ENCODE data around the gene UNC119.

UNC119 gene

GRCh38 chr17:28572259-28573039 is 20.0 kb upstream of the UNC119 start:
- no peak for DNase-seq

GRCh38 chr17:28571361-28572122 is 19.1 kb upstream of the UNC119 start, which contains the start of gene PIGS:
PIGS (minus strand) TSS chr17:28571524; CDS start chr17:28571496, 28 bp downstream.
- DNase-seq = peak; percentile 94

DNA sequence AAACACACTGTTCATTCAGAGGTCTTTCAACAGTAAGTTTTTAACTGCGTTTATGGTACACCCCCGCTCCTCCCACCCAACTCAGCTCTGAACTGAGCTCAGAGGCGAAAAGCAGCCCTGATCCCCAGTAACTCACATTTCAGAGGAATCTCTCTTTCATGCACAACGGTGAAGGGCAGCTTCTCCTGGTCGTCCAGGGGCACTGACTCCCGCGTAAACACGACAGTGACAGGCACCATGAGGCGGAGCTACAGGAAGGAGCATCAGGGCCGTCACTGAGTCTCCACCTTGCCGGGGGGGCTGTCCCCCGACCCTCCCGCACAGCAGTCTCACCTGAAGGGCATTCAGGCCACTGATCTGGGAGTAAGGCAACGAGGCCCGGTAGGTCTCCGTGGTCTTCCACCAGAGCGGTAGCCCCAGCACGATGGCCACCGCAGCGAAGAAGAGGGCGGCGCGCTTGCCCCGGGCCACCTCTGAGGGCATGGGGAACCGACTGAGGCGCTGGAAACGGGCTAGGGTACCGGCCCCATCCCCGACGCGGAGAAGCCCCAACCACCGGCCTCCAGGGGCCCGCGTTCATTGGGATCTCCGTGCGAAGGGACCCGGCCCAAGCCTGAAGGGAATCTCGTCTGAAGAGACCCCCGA is 18.4 kb upstream of the UNC119 start:
- DNase-seq = peak; percentile 45

- no peak for DNase-seq
Observed at GRCh38 chr17:28569446-28569845, 17.0 kb upstream of the UNC119 start.

GRCh38 chr17:28567604-28568003 is 15.2 kb upstream of the UNC119 start:
- DNase-seq = no peak

- no peak for DNase-seq
Observed at GRCh38 chr17:28563475-28563874, 11.1 kb upstream of the UNC119 start.

- no peak for DNase-seq
Observed at GRCh38 chr17:28555022-28555421, 2.6 kb upstream of the UNC119 start.

GRCh38 chr17:28554565-28554964 is 2.1 kb upstream of the UNC119 start:
- no peak for DNase-seq

DNA sequence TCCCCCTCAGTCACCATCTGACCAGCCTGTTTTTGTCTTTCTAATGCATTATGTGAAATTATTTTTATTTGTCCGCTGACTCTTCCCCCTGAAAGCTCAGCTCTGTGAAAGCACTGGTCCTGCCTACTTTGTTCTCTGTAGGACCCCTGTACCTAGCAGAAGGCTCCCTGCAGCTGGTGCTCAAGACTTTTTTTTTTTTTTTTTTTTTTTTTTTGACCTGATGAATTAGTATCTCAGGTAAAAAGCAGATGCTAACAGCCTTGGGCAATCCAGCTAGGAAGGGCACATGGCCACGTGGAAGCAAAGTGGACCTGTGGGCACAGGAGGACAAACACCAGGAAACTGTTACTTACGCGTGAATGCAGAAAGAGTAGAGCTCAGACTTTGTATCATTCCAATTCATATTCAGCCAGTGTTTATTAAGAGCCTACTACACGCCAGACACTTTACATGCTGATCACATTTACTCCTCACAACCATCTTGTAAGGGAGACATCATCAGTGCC is 629 bp upstream of the UNC119 start:
- DNase-seq = no peak

- DNase-seq = no peak
Observed at GRCh38 chr17:28551421-28552175, 826 bp downstream of the UNC119 start.

DNA sequence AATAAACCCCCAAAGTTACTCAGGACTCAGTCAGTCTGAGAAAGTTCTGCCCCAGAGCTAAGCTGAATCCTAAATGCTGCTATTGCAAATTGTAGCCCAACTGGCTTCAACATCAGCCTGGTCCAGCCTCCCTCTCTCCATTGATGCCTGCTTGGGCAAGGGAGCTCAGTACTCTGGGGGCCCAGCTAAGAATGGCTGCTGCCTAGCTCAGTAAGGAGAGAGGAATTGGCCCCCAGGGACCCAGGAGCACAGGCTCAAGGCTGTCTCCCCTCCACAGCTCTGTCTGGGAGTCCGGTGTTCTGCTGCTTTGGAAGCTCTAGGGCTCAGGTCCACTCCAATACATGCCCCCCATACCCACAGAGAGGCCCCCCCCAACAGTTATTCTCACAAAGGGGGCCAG is 1.6 kb downstream of the UNC119 start:
- no peak for DNase-seq

DNA sequence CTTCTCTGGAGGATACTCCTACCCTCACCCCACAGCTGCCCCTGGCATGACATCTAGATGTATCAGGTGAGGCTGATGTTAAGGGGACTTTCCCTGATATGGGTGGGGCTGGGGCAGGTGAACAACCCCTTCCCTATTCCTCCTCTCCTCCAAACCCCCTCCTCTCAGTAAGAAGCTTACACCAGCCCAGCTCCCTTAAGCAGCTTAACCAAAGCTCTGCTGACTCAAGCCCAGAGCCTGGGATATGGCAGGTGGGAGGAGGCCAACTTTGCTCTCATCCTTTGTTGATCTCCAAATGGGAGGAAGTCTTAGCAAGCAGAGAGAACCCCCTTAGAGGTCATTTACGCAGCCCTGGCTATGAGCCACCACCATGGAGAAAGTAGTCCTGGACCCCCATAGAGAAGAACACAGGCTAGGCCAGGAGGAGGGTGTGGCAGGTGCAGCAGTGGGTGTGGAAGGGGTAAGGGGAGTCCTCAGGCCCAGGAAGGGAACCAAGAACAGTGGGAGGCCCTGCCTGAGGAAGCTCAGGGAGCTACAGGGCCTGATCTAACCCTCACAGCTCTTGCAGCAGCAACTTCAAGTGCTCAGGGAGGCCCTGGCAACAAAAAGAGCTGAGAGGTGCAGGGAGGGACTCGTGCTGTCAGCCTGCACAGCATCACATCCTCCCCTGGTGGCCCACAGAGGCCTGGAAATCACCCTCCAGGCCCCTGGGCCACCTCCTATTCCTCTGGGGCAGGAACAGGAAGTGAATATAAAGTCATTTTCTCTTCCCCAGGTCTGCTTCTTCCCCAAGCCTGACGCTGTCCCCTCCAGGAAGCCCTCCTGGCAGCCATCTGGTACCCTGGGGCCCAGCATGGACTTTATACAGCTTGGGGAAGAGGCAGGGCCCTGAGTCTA is 2.9 kb downstream of the UNC119 start:
- peak; percentile 56 for DNase-seq

GRCh38 chr17:28548417-28549130 is 3.9 kb downstream of the UNC119 start:
- DNase-seq = no peak

GRCh38 chr17:28547623-28548416 is 4.6 kb downstream of the UNC119 start:
- peak; percentile 49 for DNase-seq

DNA sequence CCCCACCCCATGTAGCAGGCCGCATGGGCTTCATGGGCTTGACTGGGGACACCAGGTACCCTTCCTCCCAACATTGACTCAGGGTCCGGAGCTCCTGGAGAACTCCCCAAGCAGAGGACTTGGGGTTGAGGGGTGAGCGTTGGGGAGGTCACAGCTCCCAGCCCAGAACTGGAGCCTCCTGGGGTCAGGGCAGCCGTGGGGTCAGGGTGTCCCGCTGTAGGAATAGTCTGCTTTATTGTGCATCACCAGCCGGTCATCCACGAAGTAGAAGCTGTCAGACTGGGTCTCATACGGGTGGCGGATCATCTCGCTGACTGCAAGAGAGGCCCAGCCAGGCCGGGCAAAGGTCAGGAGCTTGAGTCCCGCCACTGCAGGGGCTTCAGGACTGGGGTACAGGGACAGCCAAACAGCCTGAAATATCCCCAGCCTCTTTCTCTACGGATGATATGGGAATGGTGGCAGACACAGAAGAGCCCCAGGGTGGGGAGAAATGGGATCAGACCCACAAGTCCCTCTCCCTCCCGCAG is 5.3 kb downstream of the UNC119 start:
- DNase-seq = no peak

DNA sequence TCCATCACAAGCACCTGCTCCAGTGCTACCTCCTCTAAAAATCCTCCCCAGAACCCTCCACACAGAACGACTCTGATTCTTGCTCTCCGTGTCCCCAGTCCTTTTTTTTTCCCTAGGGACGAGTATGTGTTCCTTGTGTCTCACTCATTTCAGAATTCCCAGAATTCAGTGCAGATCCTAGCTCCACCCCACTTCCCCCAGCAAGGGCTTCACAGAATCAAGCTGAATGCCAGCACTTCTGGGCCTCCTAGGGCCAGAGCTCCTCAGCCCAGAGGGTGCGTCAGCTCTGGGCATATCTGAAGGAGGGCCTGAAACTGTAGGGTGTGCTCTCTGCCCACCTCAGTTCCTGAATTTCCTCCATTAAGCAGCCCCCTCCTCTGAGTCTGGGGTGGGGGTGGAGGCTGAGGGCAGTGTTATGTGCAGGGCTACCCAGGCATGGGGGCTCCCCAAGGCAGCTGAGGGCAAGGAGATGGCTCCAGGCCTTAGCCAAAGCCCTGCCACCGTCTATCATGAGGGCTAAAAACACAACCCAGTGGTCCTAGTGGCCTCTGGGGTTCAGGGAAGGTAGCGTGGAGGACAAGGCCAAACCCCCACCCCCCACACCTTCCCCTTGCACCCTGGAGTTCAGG is 6.5 kb downstream of the UNC119 start:
- no peak for DNase-seq

DNA sequence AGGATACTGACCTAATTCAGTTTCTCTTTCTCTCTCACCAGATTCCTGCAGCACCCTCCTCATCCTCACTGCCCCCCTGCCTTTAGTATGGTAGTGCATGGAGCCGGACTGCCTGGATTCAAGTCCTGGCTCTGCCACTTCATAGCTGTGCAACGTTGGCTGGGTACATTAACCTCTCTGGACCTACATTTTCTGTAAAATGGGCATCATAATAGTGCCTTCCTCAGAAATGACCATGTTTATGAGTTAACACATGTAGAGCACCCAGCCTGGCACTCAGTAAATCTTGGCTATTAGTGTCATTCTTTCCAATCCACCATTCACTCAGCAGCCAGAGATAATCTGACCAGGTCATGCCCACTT is 7.3 kb downstream of the UNC119 start:
- DNase-seq = no peak

- DNase-seq = no peak
Observed at GRCh38 chr17:28544402-28545140, 7.9 kb downstream of the UNC119 start.

DNA sequence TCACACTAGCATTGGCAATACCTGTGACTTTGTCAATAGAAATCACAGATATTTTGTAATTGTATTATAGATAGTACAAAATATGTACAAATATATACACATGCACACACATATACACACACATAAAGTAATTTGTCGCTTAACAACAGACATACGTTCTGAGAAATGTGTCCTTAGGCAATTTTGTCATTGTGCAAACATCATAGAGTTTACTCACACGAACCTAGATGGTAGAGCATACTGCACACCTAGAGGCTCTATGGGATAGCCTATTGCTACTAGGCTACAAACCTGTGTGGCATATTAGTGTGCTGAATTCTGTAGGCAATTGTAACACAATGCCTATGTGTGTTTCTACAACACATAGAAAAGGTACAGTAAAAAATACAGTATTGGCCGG is 11.0 kb downstream of the UNC119 start:
- DNase-seq = no peak
